Stimulated activated CD4-positive, alpha-beta T cell treated with anti-CD3 and anti-CD28 coated beads, Interleukin-15, amount 100 ng/mL, for 48 hours (primary cell): ENCODE measurements around the gene COL18A1.

Experiments
- DNase-seq, 2 donors: peaks; one replicate each; pipeline ENCODE4 v3.0.0-alpha.2; 2020; ENCODE audit warnings: low read depth in 2 of 2

The COL18A1 gene

DNA sequence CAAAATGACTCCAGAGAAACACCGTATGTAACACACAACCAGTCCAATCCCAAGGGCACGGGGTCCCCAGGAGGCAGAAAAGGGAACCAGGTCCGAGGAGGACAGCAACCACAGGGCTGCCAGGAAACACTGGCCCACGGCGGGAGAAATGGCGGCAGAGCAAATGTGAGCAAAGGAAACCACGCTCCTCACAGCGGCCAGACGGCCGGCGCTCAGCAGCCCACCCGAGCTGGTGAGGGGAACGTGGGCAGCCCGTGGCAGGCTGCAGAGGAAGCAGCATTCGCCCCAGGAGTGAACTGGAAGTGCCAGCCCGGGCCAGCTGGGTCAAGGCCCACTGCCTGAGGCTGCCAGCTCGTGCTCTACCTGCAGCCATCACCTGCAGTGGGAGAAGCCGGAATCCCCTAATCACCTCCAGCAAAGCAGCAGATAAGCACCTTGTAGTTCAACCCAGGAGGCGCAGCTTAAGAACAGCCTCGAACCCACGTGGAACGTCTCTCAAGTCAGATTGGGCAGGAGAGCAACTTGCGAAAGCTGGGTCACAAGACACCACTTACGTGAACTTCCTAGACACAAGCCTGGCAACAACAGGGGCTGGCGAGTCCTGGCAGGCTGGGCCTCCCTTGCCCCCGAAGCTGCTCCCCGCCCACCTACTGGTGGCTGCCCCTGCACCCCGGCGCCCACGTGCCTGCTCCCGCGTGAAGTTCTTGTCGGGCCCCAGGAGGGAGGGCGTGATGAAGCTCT is 130.5 kb downstream of the COL18A1 start:
- no peak for DNase-seq

DNA sequence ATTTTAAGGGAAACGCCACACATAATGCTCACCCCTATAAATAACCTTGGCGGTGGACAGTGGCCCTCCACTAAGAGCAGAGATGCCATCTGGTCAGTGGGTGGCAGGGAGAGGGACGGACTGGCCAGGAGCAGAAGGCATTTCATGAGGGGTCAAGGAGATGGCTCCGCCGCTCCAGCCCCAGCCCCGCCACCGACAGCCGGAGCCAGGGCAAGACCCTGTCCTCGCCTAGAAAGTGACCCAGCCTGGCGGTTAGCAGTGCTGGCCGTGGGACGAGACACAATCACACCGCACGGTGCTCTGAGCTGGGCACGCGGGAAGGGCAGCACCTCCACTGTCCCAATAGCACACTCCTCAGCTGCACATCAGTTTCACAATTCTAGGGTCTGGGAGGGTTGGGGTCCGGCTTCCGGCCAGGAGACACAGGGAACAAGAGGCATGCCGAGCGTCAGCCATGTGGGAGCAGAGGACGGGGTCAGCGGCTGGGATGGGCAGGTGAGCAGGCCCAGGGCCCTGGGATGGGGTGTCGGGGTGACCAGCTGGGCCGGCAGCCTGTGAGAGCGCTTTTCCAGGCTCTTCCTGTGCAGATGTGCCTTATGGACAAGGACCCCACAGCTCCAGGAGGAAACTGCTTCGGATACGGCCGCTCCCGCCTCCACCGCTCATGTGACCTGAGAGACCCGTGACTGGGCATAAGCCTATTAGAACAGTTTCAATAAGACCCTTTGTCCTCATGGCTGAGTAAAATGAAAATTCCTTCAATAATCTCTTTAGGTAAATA is 131.5 kb downstream of the COL18A1 start:
- no peak for DNase-seq

DNA sequence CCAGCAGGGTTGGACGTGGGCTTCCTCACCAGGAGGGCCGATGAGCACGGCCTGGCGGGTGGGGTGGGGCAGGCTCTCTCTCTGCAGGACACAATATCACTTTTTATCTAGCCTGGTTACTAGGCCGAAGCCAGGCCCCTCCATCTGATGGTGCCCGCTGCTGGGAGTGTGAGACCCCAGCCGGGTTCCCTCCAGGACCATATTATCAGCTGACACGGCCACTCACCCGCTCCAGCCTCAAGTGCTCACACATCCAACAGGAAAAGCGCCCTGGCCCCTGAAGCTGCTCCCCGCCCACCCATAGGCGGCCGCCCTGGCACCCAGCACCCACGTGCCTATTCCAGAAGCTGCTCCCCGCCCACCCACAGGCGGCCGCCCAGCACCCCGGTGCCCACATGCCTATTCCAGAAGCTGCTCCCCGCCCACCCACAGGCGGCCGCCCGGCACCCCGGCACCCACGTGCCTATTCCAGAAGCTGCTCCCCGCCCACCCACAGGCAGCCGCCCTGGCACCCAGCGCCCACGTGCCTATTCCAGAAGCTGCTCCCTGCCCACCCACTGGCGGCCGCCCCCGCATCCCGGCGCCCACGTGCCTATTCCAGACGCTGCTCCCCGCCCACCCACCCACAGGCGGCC is 132.3 kb downstream of the COL18A1 start:
- no peak for DNase-seq

DNA sequence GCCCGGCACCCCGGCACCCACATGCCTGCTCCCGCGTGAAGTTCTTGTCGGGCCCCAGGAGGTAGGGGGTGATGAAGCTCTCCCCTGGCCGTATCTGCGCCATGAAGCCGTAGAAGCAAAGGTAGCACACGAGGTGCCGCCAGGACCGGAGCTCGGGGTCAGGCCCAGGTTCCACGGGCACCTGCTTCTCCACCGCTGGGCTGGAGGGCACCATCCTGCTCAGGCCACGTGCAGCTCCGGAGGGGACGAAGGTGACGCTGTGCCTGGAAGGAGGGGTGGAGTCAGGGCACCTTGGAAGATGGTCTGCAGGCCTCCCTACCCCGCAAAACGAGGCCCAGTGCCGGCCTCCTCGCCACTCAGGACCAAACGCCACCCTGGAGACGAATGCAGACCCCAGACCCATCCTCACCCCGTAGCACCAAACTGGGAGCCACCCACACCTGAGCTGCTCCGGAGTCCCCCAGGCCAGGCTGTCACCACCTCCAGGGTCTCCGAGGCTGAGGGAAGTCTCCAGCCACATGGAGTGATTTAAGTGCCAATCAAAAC is 132.9 kb downstream of the COL18A1 start:
- no peak for DNase-seq

DNA sequence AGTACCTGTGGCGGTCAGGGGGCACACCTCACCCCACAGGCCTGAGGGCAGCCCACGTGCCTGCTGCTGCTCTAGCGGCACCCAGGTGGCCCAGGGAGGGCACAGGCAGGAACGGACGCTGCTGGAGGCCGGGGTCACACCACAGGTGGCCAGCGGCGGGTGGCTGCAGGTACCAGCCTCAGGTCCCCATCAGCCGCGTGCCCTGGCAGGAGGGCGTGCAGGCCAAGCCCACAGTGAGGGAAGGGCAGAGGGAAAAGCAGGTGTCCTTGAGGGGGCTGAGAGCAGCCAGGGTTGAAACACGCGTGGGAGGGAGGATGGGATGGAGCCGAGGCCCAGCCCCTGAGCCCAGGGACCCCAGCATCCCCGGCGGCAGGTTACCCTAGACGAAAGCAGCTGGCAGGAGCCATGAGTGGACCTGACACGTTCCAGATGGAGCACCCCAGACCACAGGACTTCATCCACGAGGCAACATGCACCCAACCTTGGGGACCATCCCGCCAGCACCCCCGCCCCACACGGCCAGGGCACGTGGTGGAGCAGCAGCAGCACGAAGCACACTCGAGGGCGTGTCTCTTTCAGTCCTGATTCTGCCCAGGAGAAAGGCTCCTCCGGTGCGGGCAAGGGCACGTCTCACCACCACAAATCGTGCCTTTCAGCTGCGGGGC is 133.5 kb downstream of the COL18A1 start:
- DNase-seq = no peak

DNA sequence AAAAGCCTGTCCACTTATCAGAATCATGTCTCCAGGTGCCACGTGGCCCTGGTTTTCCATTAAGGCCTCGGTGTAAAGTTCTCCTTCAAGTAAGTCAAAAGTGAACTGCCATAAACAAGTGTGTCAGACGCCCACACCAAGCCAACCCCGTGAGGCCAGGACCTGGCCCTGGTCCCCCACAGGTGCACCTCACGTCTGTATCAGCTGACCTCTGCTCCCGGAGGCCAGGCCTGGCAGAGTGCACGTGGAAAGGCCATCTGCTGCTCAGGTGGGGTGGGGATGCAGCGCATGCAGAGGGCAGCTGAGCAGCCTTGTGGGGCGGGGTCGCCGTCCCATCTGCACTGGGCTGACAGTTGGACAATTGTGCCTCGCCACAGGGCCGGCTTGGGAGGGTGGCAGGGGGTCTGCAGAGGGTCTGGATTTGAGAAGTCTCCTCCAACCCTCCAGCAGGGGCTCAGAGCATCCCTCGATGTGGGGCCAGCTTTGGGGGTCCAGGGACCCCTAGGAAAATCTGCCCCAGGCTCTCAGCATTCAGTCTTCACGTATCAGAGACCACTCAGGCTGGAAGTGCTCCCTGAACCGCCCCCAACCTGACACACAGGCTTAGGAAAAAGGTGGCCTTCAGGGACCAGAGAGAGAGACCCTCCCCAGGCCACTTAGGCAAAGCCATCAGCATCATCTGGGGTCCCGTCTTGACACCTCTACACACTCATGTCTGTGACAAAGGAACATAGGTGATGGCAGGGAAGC is 134.3 kb downstream of the COL18A1 start:
- no peak for DNase-seq

DNA sequence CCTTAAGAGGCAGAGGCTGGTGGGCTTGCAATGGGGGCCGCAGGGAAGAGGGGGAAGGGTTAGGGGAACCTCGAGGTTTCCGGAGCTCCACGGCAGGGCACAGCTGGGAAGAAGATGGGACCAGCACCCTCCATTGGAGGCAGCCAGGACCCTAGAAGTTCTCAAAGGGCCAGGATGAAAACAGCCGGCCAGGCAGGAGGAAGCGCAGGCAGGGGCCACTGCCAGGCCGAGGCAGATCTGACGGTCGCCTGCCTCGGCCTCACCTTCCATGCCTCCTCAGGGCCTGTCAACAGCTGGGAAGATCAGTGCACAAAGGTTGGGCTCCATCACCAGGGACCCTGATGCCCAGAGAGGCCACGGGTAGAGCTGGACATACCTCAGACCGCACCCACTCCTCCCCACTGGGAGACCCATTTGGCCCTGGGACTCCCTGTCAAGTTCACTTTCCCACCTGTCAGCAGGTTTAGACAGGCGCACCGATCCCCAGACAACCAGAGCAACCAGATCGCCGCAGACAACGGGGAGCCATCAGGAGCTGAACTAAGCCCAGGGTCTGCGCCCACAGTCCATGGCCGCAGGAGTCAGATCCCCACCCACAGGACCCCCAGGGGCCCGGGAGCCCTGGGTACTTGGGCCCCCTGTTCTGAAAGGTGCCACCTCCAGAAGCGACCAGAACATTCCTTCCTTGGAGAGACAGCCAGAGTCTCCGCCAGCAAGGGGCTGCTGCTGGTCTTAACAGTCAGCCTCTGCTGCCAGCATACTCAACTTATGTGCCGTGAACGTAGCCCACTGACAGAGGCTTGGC is 135.0 kb downstream of the COL18A1 start:
- DNase-seq = no peak

DNA sequence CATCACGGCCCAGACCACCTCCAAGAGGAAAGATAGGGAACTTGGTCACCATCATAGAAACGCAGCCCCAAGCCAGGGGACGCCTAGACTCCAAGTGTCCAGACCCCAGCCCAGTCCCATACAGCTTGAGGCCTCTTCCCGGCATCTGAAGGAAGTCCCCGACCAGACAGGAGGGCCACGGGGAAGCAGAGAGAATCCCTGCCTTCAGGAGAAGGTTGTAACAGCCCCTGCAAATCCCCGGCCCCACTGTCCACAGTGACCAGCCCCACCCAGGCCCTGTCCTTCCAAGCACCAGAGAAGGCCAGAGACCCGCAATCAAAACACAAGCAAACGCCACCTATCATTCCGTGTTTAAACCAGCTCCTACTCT is 135.6 kb downstream of the COL18A1 start:
- no peak for DNase-seq

DNA sequence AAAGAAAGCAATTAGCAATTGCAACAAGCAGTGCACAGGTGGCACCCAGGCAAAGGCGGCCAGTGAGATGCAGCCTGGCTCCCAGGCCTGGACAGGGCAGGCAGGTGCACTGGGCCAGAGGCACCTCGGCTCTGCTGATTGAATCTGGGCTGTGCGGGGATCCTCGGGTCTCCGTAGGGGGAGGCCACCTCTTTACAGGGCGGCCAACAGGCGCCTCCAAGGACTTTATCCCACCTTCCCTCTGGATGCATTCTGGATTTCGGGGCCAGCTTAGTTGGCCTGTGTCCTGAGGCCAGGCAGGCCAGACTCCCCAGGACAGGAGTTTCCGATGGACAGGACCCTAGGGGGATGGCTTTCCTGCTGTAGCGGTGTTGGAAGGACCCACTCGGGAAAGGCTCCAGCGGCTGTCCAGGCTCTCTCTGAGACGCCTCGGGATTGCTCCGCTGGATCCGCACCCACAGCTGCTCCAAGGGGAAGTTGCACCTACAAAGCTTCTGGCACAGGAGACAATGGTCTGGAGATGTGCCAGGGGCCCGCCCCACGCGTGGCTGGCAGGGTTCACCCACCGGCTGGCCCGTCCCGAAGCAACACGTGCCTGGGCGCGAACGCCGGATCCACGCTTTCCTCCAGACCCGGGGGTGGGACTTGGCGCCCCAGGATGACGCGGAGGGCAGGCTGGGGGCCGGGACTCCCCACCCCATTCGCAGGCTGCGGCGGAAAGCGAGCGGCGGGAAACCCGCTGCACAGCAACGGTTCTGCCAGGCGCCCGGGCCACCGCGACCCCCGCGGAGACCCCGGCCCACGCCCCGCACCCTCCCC is 136.5 kb downstream of the COL18A1 start:
- DNase-seq = peak; percentile 74 to 76

DNA sequence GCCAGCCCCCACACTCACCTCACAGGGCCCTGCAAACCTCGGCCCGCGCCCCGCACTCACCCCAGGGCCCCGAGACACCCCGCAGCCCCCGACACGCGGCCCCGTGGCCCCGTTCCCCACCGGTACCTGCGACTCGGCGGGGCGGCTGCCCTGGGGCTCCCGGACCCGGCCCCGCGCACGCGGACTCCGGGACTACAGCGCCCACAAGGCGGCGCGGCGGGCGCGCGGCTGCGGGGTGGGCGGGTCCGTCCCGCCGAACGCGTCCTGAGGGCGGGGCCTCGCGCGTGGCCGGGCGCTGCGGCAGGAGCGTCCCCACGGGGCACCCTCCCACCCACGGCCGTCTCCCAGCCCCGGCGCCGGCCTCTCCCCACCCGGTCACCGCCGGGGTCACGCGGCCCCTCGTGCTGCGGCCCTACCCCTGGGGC is 137.3 kb downstream of the COL18A1 start, which contains the start of gene SLC19A1:
TSS of gene SLC19A1 (minus strand) at position 199 of the 425 bp plus-strand sequence. CDS start 4,481 bp downstream, outside the sequence.
- DNase-seq = peak in 1 of 2 donors; percentile 67

DNA sequence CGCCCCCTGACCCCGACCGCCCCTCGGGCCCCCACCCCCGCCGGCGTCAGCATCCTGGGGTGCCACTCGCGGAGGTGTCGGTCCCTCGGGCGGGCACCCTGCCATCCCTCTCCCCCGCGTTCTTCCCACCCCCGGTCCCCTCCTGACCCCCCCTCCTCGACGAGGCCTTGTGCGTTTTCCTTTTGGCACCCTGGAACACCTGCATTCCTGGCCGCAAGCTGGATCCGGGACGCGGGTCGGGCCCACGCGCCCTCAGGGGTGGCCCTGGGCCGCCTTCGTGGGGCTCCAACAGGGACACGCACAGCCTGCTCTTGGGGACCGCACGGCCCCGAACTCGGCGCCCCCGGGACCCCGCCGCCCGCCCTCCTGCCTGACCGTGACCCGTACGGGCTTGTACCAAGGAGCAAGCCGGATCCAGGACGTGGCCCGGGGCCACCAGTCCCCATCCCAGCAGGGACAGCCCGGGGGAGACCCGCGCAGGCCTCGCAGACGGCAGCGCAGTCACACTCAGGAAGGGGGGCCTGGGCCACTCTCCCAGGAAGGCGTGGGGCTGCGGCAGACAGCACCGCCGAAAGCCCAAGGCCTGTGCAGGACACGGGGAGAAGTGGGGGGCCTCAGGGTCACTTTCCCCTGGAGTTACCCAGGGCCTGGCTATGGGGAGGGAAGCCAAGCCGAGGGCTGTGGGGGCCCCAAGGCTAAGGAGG is 137.9 kb downstream of the COL18A1 start:
- DNase-seq = no peak

DNA sequence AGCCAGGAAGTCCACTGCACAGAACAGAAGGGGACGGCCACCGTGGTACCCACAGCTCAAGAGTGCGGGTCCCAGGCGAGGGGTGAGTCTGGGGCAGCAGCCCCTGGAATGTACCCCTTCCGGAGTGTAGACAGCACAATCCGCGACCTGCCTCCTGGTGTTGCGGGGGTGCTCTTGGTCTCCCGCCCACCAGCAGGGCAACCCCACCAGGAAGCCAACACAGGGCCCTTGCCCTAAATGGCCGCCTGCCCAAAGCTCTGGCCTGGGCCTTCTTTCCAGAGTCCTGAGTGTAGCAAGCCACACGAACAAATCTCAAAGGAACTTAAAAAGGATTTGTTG is 138.4 kb downstream of the COL18A1 start:
- DNase-seq = no peak

DNA sequence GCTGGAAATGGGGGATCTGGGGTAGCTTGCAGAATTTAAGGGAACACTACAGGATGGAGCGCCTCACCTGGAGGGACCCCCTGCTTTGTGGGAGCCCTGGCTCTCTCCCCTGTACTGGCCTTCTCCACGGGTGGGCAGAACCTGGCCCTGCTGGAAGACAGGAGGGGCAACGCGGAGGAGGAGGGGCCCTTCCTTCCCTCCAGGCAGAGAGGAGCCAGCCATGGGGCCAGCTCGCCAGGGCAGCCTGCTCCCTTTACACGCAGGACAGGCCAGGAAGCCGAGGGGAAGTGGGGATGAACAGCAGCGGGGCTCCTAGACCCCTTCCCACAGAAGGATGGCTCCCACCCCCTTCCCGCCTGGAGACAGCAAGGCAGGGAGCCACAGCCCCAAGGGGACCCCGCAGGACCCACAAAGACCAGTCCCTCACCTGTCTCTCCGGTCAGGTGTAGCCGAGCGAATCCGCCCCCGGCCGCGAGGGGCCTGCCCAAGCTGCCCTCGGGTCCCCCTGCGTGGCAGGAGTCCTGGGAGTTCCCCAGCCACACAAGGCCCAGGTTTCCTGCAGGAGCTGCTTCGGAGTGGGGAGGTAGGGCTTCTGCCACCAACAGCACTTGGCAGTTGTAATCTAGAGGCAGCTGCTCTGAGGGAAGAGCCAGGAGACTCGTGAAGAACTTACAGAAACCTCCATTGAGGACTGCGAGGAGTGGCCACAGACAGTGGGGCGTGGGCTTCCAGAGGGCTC is 138.9 kb downstream of the COL18A1 start:
- no peak for DNase-seq

DNA sequence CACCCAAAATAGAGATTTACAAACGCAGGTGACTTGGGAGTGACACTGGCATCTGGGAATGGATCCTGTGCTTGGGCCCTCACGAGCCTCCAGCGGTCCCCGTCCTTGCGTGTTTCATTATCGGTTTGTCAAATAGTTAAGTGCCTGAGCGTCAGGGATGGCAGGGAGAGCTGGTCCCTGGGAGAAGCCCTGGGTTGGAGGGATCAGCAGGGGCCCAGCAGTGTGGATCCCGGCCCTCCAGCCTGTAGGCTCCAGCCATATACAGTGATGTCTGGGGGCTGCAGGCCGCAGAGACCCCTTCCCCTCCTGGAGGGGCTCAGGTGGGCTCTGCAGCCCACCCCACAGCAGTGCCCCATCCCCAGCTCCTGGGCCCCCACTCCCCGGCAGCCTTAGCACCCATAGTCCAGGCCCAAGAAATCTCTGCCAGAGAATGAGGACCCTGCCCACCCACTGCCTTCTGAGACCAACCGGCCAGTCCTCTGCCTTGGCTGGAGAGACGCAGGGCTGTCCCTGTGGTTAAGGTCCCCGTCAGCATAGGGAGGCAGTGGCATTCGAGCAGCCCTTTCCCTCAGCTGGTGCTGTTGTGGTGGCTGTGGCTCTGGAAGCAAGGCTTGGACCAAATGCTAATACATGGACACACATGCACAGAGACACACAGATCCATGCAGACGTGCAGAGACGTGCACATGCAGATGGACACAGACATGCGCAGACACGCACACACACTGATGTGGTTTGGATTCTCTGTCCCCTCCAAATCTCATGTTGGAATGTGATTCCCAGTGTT is 139.7 kb downstream of the COL18A1 start:
- no peak for DNase-seq

DNA sequence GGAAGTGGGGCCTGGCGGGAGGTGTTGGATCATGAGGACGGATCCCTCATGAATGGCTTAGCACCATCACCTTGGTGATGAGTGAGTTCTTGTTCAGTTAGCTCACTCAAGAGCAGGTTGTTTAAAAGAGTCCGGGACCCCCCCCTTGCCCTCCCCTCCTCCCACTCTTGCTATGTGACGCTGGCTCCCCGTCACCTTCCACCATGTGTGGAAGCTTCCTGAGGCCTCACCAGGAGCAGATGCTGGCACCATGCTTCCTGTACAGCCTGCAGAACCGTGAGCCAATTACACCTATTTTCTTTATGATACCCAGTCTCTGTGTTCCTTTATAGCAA is 140.2 kb downstream of the COL18A1 start:
- DNase-seq = no peak

DNA sequence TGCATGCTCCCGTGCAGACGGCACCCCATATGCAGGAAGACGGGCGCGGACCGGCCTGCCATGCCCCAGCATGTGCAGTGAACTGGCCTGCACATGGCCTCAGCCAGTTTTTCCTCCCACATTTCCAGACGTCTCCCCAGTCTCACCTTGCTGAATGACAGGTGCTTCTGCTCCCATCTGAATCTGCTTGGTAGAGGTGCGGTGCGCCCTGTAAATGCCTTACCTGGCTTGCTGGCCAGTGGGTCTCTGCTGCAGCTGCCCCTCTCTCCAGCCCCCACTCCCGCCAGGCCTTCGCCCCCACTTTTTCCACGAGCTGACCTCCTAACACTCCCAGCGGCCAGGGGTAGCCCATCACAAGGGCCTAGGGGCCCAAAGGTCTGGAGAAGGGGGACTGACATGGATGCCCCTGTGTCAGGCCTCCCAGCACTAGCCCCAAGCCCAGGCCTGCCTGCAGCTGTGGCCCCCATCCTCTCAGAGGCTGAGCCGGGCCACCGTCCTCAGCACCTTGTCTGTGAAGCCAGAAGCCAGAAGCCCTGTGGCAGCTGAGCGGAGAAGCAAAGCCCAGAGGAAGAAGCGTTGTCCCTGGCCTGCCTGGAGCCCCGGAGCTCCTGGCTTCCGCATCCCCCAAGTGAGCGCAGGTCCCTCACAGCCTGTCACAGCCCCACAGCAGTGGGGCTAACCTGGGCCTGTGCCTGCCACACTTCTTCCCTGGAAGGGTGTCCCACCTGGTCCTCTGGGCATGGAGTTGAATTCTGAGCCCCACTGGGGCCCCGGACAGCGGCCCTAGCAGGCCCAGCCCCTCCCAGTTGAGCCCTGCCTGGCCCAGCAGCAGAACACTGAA is 140.9 kb downstream of the COL18A1 start:
- DNase-seq = no peak
